PFSK-1 (cell line): ENCODE data around the gene RASL11A.

Experiments
- FOXP2 ChIP-seq: optimal IDR thresholded peaks from 2 replicates; pipeline ENCODE3; 2011; ENCODE audit warnings: borderline replicate concordance, control low read depth, inconsistent platforms; ENCODE audit not compliant: insufficient read depth; ENCODE audit errors: extremely low read length, extremely low read depth
- POLR2AphosphoS5 ChIP-seq: IDR thresholded peaks from 2 replicates; pipeline ENCODE4 v1.6.1; 2012; ENCODE audit warnings: low read depth, mild to moderate bottlenecking, control low read depth, low read length, moderate library complexity
- REST ChIP-seq, 2 experiments: IDR thresholded peaks; 2 replicates each; pipeline versions ENCODE4 v1.6.1 to v1.8.0; 2011 to 2012; ENCODE audit warnings: low read depth in 2 of 2, low read length in 2 of 2, control low read depth in 1 of 2, inconsistent platforms in 1 of 2, mild to moderate bottlenecking in 1 of 2, moderate library complexity in 1 of 2; ENCODE audit not compliant: insufficient read depth in 1 of 2
- SIN3A ChIP-seq: IDR thresholded peaks from 2 replicates; pipeline ENCODE4 v1.6.1; 2012; ENCODE audit warnings: mild to moderate bottlenecking, low read length, moderate library complexity, borderline replicate concordance; ENCODE audit not compliant: insufficient read depth
- TAF1 ChIP-seq: IDR thresholded peaks from 2 replicates; pipeline ENCODE4 v1.6.1; 2012; ENCODE audit warnings: low read length, control low read depth, borderline replicate concordance; ENCODE audit not compliant: insufficient read depth

RASL11A gene

DNA sequence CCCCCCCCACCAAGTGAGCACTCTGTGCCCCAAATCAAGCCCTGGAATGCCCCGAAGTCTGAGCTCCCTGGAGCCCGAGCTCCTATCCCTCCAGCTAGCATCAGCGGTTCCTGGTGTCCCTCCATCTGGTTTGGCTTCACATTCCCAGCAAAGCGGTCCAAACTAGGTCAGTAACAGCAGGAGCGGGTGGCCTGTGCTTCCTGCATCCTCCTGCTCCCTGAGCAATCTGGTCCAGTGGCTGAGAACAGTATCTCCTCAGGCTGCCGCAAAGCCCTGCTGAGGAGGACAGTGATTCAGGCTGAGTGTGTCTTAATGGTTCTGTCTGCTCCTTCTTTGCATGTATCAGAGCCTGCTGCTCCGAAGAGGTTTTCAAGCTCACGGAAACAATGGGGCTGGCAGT lies 25.9 kb downstream of the RASL11A start:
- no peak for TF ChIP-seq SIN3A

- no peak for TF ChIP-seq SIN3A
- no peak for TF ChIP-seq TAF1
- no peak for TF ChIP-seq POLR2AphosphoS5
- no peak for TF ChIP-seq REST (IDR thresholded peaks at IDR 0.05; ENCODE audit: insufficient read depth in 1 of 2, low read depth in 2 of 2, low read length in 2 of 2)
- TF ChIP-seq FOXP2: no peak
These were observed 28.2 kb downstream of the RASL11A start for GRCh38 chr13:27298849-27299248.

- no peak for TF ChIP-seq REST (IDR thresholded peaks at IDR 0.05; ENCODE audit: insufficient read depth in 1 of 2, low read depth in 2 of 2, low read length in 2 of 2)
- no peak for TF ChIP-seq SIN3A
- no peak for TF ChIP-seq POLR2AphosphoS5
- TF ChIP-seq FOXP2: no peak
- TF ChIP-seq TAF1: no peak
These were observed 30.4 kb downstream of the RASL11A start for GRCh38 chr13:27300941-27301586.

DNA sequence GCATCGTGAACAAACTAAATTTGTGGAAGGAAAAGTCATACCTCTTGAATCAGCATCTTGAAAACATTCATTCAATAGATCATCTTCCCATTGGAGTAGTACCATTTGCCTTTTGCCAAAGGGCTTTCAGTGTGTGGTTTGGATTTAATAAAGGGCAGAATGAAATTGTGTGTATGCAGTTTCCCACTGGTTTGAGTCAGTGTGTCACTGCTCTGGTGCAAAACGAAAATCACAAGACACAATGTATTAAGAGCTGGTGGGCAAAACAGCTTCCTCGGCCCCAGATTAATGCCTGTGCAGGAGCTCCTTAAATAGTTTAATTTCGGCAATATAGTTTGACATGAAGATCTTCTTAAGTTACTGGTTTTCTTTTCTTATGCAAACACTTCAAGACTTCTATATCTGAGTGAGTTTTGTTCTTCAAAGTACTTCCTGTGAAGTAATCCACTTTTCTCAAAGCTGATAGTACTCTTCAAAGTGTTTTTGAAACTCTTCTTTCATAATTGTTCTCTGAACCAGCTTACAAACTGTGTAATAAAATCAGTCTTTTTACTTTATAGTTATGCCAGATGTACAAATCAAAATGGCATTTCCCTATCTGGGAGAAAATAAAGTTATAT lies 32.1 kb downstream of the RASL11A start:
- TF ChIP-seq FOXP2: no peak
- TF ChIP-seq TAF1: no peak
- TF ChIP-seq SIN3A: no peak
- TF ChIP-seq REST (IDR thresholded peaks at IDR 0.05; ENCODE audit: insufficient read depth in 1 of 2, low read depth in 2 of 2, low read length in 2 of 2): no peak
- no peak for TF ChIP-seq POLR2AphosphoS5

DNA sequence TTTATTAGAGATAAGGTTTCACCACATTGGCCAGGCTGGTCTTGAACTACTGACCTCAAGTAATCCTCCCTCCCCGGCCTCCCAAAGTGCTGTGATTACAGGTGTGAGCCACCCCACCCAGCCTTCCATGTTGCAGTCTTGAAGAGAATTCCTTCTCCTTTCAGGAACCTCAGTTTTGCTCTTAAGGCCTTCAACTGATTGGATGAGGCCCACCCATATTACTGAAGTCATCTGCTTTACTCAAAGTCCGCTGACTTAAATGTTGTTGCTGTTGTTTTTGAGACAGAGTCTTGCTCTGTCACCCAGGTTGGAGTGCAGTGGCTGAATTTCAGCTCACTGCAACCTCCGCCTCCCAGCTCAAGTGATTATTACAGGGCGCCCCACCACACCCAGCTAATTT lies 33.5 kb downstream of the RASL11A start:
- TF ChIP-seq REST (IDR thresholded peaks at IDR 0.05; ENCODE audit: insufficient read depth in 1 of 2, low read depth in 2 of 2, low read length in 2 of 2) (no peak), SIN3A (no peak), FOXP2 (no peak), POLR2AphosphoS5 (no peak), TAF1 (no peak)

- TF ChIP-seq POLR2AphosphoS5: no peak
- TF ChIP-seq REST (IDR thresholded peaks at IDR 0.05; ENCODE audit: insufficient read depth in 1 of 2, low read depth in 2 of 2, low read length in 2 of 2): no peak
- no peak for TF ChIP-seq TAF1
- no peak for TF ChIP-seq FOXP2
- TF ChIP-seq SIN3A: no peak
These were observed 34.0 kb downstream of the RASL11A start for GRCh38 chr13:27304611-27305010.
